GM23338 (cell line): ENCODE results near the gene PPM1N. TPM values are rescaled to one million over a fixed set of nuclear protein-coding genes. Genes with fewer than 3 reads are reported as not detected.

ENCODE experiments used
- ATAC-seq: fragments of 200-7000 bp; cut with Tn5 transposase; 3 replicates; pipeline ENCODE4 v1.9.1; 2020
- DNase-seq: peaks from one replicate; pipeline ENCODE4 v3.0.0-alpha.2; 2015; ENCODE audit warnings: low spot score
- H2AFZ ChIP-seq: fragments of 200-600 bp; sonication (generic); 2 replicates; pipeline ENCODE4 v1.8.0; 2016; ENCODE audit warnings: antibody characterized with exemption, mild to moderate bottlenecking, moderate library complexity
- H3F3A ChIP-seq: fragments of 200-600 bp; sonication (generic); replicated peaks from 2 replicates; pipeline ENCODE4 v1.8.0; 2017; ENCODE audit warnings: antibody characterized with exemption, mixed run types, low read depth
- H3K27ac ChIP-seq: fragments of 200-600 bp; sonication (generic); 2 replicates; pipeline ENCODE4 v1.6.1; 2016; ENCODE audit warnings: low read depth
- H3K27me3 ChIP-seq: fragments of 200-600 bp; sonication (generic); 2 replicates; pipeline ENCODE4 v1.8.0; 2016; ENCODE audit warnings: mild to moderate bottlenecking, mixed run types, moderate library complexity; ENCODE audit not compliant: insufficient read depth
- H3K36me3 ChIP-seq: fragments of 200-600 bp; sonication (generic); 2 replicates; pipeline ENCODE4 v1.8.0; 2016; ENCODE audit warnings: mild to moderate bottlenecking; ENCODE audit not compliant: insufficient read depth
- H3K4me1 ChIP-seq: fragments of 200-600 bp; sonication (generic); 2 replicates; pipeline ENCODE4 v1.8.0; 2016; ENCODE audit warnings: mild to moderate bottlenecking, moderate library complexity; ENCODE audit not compliant: insufficient read depth
- H3K4me2 ChIP-seq: fragments of 200-600 bp; sonication (generic); 2 replicates; pipeline ENCODE4 v1.7.1; 2017; ENCODE audit warnings: mixed run types
- H3K4me3 ChIP-seq: fragments of 200-600 bp; sonication (generic); 2 replicates; pipeline ENCODE4 v1.6.1; 2016; ENCODE audit warnings: mixed run types
- H3K79me2 ChIP-seq: fragments of 200-600 bp; sonication (generic); replicated peaks from 2 replicates; pipeline ENCODE4 v1.8.0; 2017; ENCODE audit warnings: mild to moderate bottlenecking; ENCODE audit not compliant: insufficient read depth
- H3K9me2 ChIP-seq: fragments of 200-600 bp; sonication (generic); 2 replicates; pipeline ENCODE4 v1.8.0; 2017; ENCODE audit not compliant: insufficient read depth
- H4K20me1 ChIP-seq: fragments of 200-600 bp; sonication (generic); replicated peaks from 2 replicates; pipeline ENCODE4 v1.8.0; 2017; ENCODE audit warnings: mild to moderate bottlenecking; ENCODE audit not compliant: insufficient read depth
- H3K27ac Mint-ChIP-seq: 2 replicates; pipeline ENCODE4 v1.8.0; 2020; ENCODE audit warnings: inconsistent platforms, mild to moderate bottlenecking, moderate library complexity, mixed read lengths
- H3K27me3 Mint-ChIP-seq: 3 replicates; pipeline ENCODE4 v1.8.0; 2022; ENCODE audit warnings: low read depth, mild to moderate bottlenecking, moderate library complexity, mixed read lengths, inconsistent platforms; ENCODE audit not compliant: insufficient read depth, poor library complexity
- H3K36me3 Mint-ChIP-seq: 3 replicates; pipeline ENCODE4 v1.8.0; 2021; ENCODE audit warnings: low read depth, mild to moderate bottlenecking, inconsistent platforms, moderate library complexity, mixed read lengths
- H3K4me1 Mint-ChIP-seq: 3 replicates; pipeline ENCODE4 v1.8.0; 2020; ENCODE audit warnings: mild to moderate bottlenecking, inconsistent platforms, mixed read lengths
- H3K4me3 Mint-ChIP-seq: 3 replicates; pipeline ENCODE4 v1.8.0; 2021; ENCODE audit warnings: moderate library complexity, mild to moderate bottlenecking, inconsistent platforms, mixed read lengths
- H3K9me3 Mint-ChIP-seq: 3 replicates; pipeline ENCODE4 v1.8.0; 2020; ENCODE audit warnings: moderate library complexity, mild to moderate bottlenecking, inconsistent platforms, mixed read lengths
- ETS1 ChIP-seq: IDR thresholded peaks from 2 replicates; pipeline ENCODE4 v1.6.1; 2016; ENCODE audit warnings: antibody characterized with exemption
- JUNB ChIP-seq: IDR thresholded peaks from one replicate; pipeline ENCODE4 v1.6.1; 2016; ENCODE audit warnings: antibody characterized with exemption; ENCODE audit not compliant: unreplicated experiment
- NANOG ChIP-seq: IDR thresholded peaks from 2 replicates; pipeline ENCODE4 v1.6.1; 2016; ENCODE audit warnings: antibody characterized with exemption, borderline replicate concordance
- REST ChIP-seq: IDR thresholded peaks from one replicate; pipeline ENCODE4 v1.6.1; 2018; ENCODE audit warnings: antibody characterized with exemption; ENCODE audit not compliant: unreplicated experiment
- polyA plus RNA-seq: library from polyadenylated mRNA; unstranded; fragments of >200 nt; fragmentation: Nextera tagmentation; extraction: Ambion mirVana; gene quantifications from 2 replicates; pipeline ENCODE4 v1.2.1, GENCODE V29; 2016
- total RNA-seq: library from RNA; depleted of rRNA; stranded (reverse); fragments of >200 nt; shearing (Covaris generic); gene quantifications from 2 replicates; pipeline ENCODE4 v1.2.3, GENCODE V29; 2014
- TF ChIP-seq, protein P1 (sequence below): fragments of 250-450 bp; sonication (Bioruptor Pico); IDR thresholded peaks from 2 replicates; pipeline ENCODE4 v1.5.0; 2020; ENCODE audit warnings: mild to moderate bottlenecking, moderate library complexity

Gene PPM1N
- total and polyA plus RNA-seq, 2 experiments from 2014 or later: 15.2 to 25.1 TPM

GRCh38 chr19:45471931-45472562 lies 26.2 kb upstream of the PPM1N start:
- Mint-ChIP-seq H3K4me1 (peaks cover 30% of the 10 kb centered on the region), H3K27me3 (peaks cover 44% of the 10 kb centered on the region), H3K27ac (no peak overlapping the region), H3K9me3 (no peaks in the 10 kb centered on the region), H3K36me3 (no peaks in the 10 kb centered on the region; the same call in 2 of the 3 replicates), H3K4me3 (peak overlapping the region; percentile 76)
- H3F3A ChIP-seq: peaks cover 13% of the 10 kb centered on the region
- peaks cover 20% of the 10 kb centered on the region; the same call in 1 of the 2 replicates for H3K4me1 ChIP-seq
- H3K9me2 ChIP-seq: no peaks in the 10 kb centered on the region
- no peaks in the 10 kb centered on the region for H4K20me1 ChIP-seq
- peak overlapping the region; percentile 76 for H3K4me3 ChIP-seq
- no peaks in the 10 kb centered on the region for H3K79me2 ChIP-seq
- H3K27ac ChIP-seq: no peak overlapping the region
- peaks cover 59% of the 10 kb centered on the region for H3K27me3 ChIP-seq
- peak overlapping the region; percentile 100 for H2AFZ ChIP-seq
- TF ChIP-seq JUNB: no peak
- TF ChIP-seq ETS1: no peak
- TF ChIP-seq REST: no peak
- TF ChIP-seq NANOG: no peak
- TF ChIP-seq, protein P1, sequence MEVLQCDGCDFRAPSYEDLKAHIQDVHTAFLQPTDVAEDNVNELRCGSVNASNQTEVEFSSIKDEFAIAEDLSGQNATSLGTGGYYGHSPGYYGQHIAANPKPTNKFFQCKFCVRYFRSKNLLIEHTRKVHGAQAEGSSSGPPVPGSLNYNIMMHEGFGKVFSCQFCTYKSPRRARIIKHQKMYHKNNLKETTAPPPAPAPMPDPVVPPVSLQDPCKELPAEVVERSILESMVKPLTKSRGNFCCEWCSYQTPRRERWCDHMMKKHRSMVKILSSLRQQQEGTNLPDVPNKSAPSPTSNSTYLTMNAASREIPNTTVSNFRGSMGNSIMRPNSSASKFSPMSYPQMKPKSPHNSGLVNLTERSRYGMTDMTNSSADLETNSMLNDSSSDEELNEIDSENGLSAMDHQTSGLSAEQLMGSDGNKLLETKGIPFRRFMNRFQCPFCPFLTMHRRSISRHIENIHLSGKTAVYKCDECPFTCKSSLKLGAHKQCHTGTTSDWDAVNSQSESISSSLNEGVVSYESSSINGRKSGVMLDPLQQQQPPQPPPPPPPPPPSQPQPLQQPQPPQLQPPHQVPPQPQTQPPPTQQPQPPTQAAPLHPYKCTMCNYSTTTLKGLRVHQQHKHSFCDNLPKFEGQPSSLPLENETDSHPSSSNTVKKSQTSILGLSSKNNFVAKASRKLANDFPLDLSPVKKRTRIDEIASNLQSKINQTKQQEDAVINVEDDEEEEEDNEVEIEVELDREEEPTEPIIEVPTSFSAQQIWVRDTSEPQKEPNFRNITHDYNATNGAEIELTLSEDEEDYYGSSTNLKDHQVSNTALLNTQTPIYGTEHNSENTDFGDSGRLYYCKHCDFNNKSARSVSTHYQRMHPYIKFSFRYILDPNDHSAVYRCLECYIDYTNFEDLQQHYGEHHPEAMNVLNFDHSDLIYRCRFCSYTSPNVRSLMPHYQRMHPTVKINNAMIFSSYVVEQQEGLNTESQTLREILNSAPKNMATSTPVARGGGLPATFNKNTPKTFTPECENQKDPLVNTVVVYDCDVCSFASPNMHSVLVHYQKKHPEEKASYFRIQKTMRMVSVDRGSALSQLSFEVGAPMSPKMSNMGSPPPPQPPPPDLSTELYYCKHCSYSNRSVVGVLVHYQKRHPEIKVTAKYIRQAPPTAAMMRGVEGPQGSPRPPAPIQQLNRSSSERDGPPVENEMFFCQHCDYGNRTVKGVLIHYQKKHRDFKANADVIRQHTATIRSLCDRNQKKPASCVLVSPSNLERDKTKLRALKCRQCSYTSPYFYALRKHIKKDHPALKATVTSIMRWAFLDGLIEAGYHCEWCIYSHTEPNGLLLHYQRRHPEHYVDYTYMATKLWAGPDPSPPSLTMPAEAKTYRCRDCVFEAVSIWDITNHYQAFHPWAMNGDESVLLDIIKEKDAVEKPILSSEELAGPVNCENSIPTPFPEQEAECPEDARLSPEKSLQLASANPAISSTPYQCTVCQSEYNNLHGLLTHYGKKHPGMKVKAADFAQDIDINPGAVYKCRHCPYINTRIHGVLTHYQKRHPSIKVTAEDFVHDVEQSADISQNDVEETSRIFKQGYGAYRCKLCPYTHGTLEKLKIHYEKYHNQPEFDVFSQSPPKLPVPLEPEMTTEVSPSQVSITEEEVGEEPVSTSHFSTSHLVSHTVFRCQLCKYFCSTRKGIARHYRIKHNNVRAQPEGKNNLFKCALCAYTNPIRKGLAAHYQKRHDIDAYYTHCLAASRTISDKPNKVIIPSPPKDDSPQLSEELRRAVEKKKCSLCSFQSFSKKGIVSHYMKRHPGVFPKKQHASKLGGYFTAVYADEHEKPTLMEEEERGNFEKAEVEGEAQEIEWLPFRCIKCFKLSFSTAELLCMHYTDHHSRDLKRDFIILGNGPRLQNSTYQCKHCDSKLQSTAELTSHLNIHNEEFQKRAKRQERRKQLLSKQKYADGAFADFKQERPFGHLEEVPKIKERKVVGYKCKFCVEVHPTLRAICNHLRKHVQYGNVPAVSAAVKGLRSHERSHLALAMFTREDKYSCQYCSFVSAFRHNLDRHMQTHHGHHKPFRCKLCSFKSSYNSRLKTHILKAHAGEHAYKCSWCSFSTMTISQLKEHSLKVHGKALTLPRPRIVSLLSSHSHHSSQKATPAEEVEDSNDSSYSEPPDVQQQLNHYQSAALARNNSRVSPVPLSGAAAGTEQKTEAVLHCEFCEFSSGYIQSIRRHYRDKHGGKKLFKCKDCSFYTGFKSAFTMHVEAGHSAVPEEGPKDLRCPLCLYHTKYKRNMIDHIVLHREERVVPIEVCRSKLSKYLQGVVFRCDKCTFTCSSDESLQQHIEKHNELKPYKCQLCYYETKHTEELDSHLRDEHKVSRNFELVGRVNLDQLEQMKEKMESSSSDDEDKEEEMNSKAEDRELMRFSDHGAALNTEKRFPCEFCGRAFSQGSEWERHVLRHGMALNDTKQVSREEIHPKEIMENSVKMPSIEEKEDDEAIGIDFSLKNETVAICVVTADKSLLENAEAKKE (CRISPR knock-in tag): no peak
- no peaks in the 10 kb centered on the region for H3K36me3 ChIP-seq
- H3K4me2 ChIP-seq: peak overlapping the region; percentile 93
- ATAC-seq (no peak), DNase-seq (peak; percentile 30)
